ENCODE measurements around the gene NPIPA3.
"Not testable (repeated sequence)": the region's sequence is repeated elsewhere in the genome, so short reads cannot be mapped to it uniquely, and the experiment has no call there.

The NPIPA3 gene

DNA sequence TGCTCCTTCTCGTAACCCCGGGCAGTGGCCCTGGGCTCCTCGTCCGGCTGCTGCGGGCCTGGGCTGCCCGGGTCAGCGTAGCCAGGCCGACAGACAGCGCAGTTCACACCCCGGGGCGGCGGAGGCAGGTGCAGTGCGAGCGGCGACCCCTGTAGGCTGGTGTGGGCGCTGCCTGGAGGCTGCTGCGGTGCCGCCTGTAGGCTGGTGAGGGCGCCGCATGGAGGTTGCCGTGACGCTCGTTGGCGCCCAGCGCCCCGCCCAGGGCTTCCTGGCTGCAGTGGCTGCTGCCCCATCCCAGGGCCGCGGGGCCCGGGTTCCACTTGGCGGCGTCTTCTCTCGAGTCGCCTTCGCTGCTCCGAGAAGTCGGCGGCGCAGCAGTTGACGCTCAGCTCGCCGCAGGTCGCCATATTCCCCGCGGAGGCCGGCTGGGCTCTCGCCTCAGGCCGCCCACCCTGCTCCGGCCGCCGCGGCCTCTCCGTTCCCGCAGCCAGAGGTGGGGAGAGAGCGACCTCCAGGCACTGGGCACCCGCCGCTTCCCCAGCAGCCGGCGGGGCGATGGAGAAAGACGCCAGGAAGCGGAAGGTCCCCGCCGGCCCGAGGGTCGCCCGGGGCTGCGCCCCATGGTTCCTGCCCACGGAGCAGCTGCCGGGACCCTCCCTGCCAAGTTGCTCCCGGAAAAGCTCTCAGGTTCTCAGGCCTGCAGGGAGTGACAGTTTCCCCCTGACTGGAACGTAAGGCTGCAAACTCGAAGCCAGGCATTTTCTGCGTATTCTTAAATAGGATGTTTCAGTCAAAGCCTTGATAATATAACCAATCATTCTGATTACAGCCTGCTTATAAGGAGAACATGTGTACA lies 39.3 kb downstream of the NPIPA3 start, which contains the start of gene NPIPA2:
NPIPA2 (plus strand) TSS at position 261 of the 856 bp plus-strand sequence. CDS start 5,533 bp downstream, outside the sequence.
- in situ Hi-C loops (cut with MboI; ENCODE audit: low sequenced_read_pairs): not testable (repeated sequence)

DNA sequence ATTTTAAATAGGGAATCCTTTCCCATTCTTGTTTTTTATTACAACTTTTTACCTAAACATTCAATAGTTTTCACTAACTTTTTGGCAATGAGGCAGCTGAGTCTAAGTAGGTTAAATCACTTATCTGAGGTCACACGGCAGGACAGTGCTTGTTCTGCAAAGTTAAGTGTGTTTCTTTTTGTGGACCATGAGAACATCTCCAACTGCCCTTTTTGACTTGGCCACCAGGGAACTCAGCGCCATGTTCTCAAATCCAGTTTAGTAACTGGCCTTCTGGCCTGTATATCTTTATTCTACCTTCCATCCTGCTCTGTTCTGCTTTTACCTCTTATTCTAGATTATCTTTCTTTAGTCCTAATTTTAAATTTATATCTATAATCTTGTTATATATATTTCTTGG lies 70.4 kb downstream of the NPIPA3 start:
- in situ Hi-C loops (cut with MboI; ENCODE audit: low sequenced_read_pairs): not testable (repeated sequence)

DNA sequence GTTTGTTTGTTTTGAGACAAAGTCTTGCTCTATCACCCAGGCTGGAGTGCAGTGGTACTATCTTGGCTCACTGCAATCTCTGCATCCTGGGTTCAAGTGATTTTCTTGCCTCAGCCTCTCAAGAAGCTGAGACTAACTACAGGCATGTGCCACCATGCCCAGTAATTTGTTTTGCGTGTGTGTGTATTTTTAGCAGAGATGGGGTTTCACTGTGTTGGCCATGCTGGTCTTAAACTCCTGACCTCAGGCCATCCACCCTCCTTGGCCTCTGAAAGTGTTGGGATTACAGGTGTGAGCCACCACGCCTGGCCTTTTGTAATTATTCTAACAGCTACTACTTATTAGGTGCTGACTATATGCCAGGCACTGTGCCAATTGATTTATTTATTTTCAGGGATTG lies 72.4 kb downstream of the NPIPA3 start:
- in situ Hi-C loops (cut with MboI; ENCODE audit: low sequenced_read_pairs): not testable (repeated sequence)
